ENCODE results near the gene HS2ST1.
A peak's percentile ranks its signal among the peaks of the same experiment; 100 is the strongest.

Gene HS2ST1

GRCh38 chr1:87136607-87137341, 222.3 kb downstream of the HS2ST1 start:
- DNase-seq (ENCODE audit: low read depth in 2 of 2): no peak

GRCh38 chr1:87137342-87137739, 222.9 kb downstream of the HS2ST1 start:
- no peak for DNase-seq (ENCODE audit: low read depth in 2 of 2)

GRCh38 chr1:87140831-87141540, 226.6 kb downstream of the HS2ST1 start:
- DNase-seq (ENCODE audit: low read depth in 2 of 2): no peak

GRCh38 chr1:87141556-87141955, 227.1 kb downstream of the HS2ST1 start:
- no peak for DNase-seq (ENCODE audit: low read depth in 2 of 2)

- DNase-seq (ENCODE audit: low read depth in 2 of 2): no peak
Measured at GRCh38 chr1:87143413-87144135, 229.1 kb downstream of the HS2ST1 start.

- DNase-seq (ENCODE audit: low read depth in 2 of 2): no peak
Measured at GRCh38 chr1:87144316-87144895, 230.0 kb downstream of the HS2ST1 start.

- DNase-seq (ENCODE audit: low read depth in 2 of 2): no peak
Measured at GRCh38 chr1:87144981-87145380, 230.5 kb downstream of the HS2ST1 start.

GRCh38 chr1:87146538-87146937, 232.1 kb downstream of the HS2ST1 start:
- DNase-seq (ENCODE audit: low read depth in 2 of 2): no peak

- DNase-seq (ENCODE audit: low read depth in 2 of 2): no peak
Measured at GRCh38 chr1:87146986-87147385, 232.6 kb downstream of the HS2ST1 start.

GRCh38 chr1:87147851-87148250, 233.4 kb downstream of the HS2ST1 start:
- no peak for DNase-seq (ENCODE audit: low read depth in 2 of 2)

GRCh38 chr1:87148661-87149060, 234.2 kb downstream of the HS2ST1 start:
- DNase-seq (ENCODE audit: low read depth in 2 of 2): no peak

- DNase-seq (ENCODE audit: low read depth in 2 of 2): no peak
Measured at GRCh38 chr1:87149241-87150041, 235.0 kb downstream of the HS2ST1 start.

GRCh38 chr1:87150143-87150542, 235.7 kb downstream of the HS2ST1 start:
- no peak for DNase-seq (ENCODE audit: low read depth in 2 of 2)

- peak; percentile 9 to 24 for DNase-seq (ENCODE audit: low read depth in 2 of 2)
Measured at GRCh38 chr1:87151500-87152421, 237.3 kb downstream of the HS2ST1 start.

- DNase-seq (ENCODE audit: low read depth in 2 of 2): no peak
Measured at GRCh38 chr1:87154384-87154783, 239.9 kb downstream of the HS2ST1 start.

GRCh38 chr1:87155170-87155569, 240.7 kb downstream of the HS2ST1 start:
- no peak for DNase-seq (ENCODE audit: low read depth in 2 of 2)

GRCh38 chr1:87155648-87156047, 241.2 kb downstream of the HS2ST1 start:
- no peak for DNase-seq (ENCODE audit: low read depth in 2 of 2)

GRCh38 chr1:87156124-87156523, 241.7 kb downstream of the HS2ST1 start:
- DNase-seq (ENCODE audit: low read depth in 2 of 2): no peak

- DNase-seq (ENCODE audit: low read depth in 2 of 2): no peak
Measured at GRCh38 chr1:87159378-87159915, 245.0 kb downstream of the HS2ST1 start.
